ENCODE measurements around the gene ASTN2. TPM values are rescaled to one million over a fixed set of nuclear protein-coding genes. Genes with fewer than 3 reads are reported as not detected.
A peak's percentile ranks its signal among the peaks of the same experiment; 100 is the strongest.
"Not testable (repeated sequence)": the region's sequence is repeated elsewhere in the genome, so short reads cannot be mapped to it uniquely, and the experiment has no call there.

The ASTN2 gene
- total and polyA plus RNA-seq, 2 experiments from 2014 or later, result 7.0 to 24.6 TPM

DNA sequence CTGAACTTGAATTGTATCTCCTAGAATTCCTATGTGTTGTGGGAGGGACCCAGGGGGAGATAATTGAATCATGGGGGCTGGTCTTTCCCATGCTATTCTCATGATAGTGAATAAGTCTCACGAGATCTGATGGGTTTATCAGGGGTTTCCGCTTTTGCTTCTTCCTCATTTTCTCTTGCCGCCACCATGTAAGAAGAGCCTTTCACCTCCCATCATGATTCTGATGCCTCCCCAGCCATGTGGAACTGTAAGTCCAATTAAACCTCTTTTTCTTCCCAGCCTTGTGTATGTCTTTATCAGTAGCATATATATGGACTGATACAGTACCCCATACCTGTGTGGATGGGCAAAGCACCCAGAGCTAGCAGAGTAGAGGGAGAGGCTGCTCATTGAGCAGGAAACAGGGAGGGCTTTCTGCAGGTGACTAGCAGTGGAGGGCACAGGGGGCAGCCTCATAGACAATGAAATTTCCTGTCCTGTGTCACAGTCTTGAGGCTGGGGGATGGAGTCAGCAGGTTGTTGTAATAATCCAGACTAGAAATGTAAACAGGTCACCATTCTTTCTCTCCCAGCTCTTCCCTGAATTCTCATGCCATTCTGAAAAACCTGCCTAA lies 496.9 kb downstream of the ASTN2 start:
- not testable (repeated sequence) for H3K79me2 ChIP-seq (replicated peaks; ENCODE audit: insufficient read depth); H3K27me3 Mint-ChIP-seq (ENCODE audit: insufficient read depth, low read depth, poor library complexity); ATAC-seq; H2AFZ ChIP-seq; H3K27ac ChIP-seq (ENCODE audit: low read depth); H3K36me3 ChIP-seq (ENCODE audit: insufficient read depth); DNase-seq (ENCODE audit: low spot score); H3K9me2 ChIP-seq (ENCODE audit: insufficient read depth); H3K4me3 Mint-ChIP-seq; H3K36me3 Mint-ChIP-seq (ENCODE audit: low read depth); H3K4me3 ChIP-seq; H3K4me2 ChIP-seq; H4K20me1 ChIP-seq (replicated peaks; ENCODE audit: insufficient read depth); H3K27me3 ChIP-seq (ENCODE audit: insufficient read depth); H3K9me3 Mint-ChIP-seq; H3F3A ChIP-seq (replicated peaks; ENCODE audit: low read depth); H3K4me1 ChIP-seq (ENCODE audit: insufficient read depth)
- H3K4me1 Mint-ChIP-seq, result peaks cover 21% of the 10 kb centered on the region
- H3K27ac Mint-ChIP-seq, result peak overlapping the region; percentile 45; the same call in 1 of the 2 replicates

DNA sequence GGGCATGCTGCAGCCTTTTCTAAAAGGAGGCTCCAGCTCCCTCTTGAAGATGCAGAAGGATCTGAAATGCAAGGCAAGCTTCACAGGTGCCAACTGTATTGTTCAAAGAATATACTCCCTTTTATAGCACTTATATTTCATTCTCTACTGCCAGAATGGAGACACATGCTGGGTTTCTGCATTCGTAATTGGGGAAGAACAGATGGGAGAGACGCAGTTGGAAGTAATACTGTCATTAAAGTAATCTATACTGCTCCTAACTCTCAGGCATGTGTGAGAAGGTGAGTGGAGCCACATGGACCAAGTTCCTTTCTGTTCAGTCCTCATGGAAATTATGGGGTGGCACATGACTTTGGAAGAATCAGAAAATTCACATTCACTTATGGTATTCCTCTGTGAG lies 501.3 kb downstream of the ASTN2 start:
- Mint-ChIP-seq H3K9me3 (no peaks in the 10 kb centered on the region; the same call in 2 of the 3 replicates), H3K36me3 (ENCODE audit: low read depth) (no peaks in the 10 kb centered on the region), H3K27me3 (ENCODE audit: insufficient read depth, low read depth, poor library complexity) (peaks cover 7% of the 10 kb centered on the region), H3K27ac (no peak overlapping the region), H3K4me3 (no peak overlapping the region), H3K4me1 (peaks cover 38% of the 10 kb centered on the region)
- no peak overlapping the region for H3K4me3 ChIP-seq
- H3F3A ChIP-seq (replicated peaks; ENCODE audit: low read depth), result no peaks in the 10 kb centered on the region
- H3K27me3 ChIP-seq (ENCODE audit: insufficient read depth), result no peaks in the 10 kb centered on the region
- no peaks in the 10 kb centered on the region for H3K36me3 ChIP-seq (ENCODE audit: insufficient read depth)
- peaks cover 5% of the 10 kb centered on the region; the same call in 1 of the 2 replicates for H3K9me2 ChIP-seq (ENCODE audit: insufficient read depth)
- DNase-seq (ENCODE audit: low spot score) (no peak), ATAC-seq (no peak)
- no peaks in the 10 kb centered on the region for H4K20me1 ChIP-seq (replicated peaks; ENCODE audit: insufficient read depth)
- H3K79me2 ChIP-seq (replicated peaks; ENCODE audit: insufficient read depth), result no peaks in the 10 kb centered on the region
- no peak overlapping the region for H3K27ac ChIP-seq (ENCODE audit: low read depth)
- H2AFZ ChIP-seq, result no peak overlapping the region
- H3K4me1 ChIP-seq (ENCODE audit: insufficient read depth), result peaks cover 14% of the 10 kb centered on the region
- H3K4me2 ChIP-seq, result no peak overlapping the region
- TF ChIP-seq, protein P1, sequence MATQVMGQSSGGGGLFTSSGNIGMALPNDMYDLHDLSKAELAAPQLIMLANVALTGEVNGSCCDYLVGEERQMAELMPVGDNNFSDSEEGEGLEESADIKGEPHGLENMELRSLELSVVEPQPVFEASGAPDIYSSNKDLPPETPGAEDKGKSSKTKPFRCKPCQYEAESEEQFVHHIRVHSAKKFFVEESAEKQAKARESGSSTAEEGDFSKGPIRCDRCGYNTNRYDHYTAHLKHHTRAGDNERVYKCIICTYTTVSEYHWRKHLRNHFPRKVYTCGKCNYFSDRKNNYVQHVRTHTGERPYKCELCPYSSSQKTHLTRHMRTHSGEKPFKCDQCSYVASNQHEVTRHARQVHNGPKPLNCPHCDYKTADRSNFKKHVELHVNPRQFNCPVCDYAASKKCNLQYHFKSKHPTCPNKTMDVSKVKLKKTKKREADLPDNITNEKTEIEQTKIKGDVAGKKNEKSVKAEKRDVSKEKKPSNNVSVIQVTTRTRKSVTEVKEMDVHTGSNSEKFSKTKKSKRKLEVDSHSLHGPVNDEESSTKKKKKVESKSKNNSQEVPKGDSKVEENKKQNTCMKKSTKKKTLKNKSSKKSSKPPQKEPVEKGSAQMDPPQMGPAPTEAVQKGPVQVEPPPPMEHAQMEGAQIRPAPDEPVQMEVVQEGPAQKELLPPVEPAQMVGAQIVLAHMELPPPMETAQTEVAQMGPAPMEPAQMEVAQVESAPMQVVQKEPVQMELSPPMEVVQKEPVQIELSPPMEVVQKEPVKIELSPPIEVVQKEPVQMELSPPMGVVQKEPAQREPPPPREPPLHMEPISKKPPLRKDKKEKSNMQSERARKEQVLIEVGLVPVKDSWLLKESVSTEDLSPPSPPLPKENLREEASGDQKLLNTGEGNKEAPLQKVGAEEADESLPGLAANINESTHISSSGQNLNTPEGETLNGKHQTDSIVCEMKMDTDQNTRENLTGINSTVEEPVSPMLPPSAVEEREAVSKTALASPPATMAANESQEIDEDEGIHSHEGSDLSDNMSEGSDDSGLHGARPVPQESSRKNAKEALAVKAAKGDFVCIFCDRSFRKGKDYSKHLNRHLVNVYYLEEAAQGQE (IDR thresholded peaks at IDR 0.05; ENCODE audit: unreplicated experiment), result no peak
- TF ChIP-seq EZH2phosphoT487 (IDR thresholded peaks at IDR 0.05; ENCODE audit: unreplicated experiment) (no peak), NANOG (IDR thresholded peaks at IDR 0.05; ENCODE audit: borderline replicate concordance) (no peak), STAT1 (IDR thresholded peaks at IDR 0.05; ENCODE audit: unreplicated experiment) (no peak), JUNB (IDR thresholded peaks at IDR 0.05; ENCODE audit: unreplicated experiment) (no peak), ZNF331 (CRISPR knock-in tag; IDR thresholded peaks at IDR 0.05; ENCODE audit: low read depth) (no peak), EZH2 (IDR thresholded peaks at IDR 0.05; ENCODE audit: low read depth, unreplicated experiment) (no peak), CREB1 (CRISPR knock-in tag; IDR thresholded peaks at IDR 0.05; ENCODE audit: low read depth) (no peak), POLR2AphosphoS5 (IDR thresholded peaks at IDR 0.05; ENCODE audit: low read depth) (no peak)
- TF ChIP-seq, protein P2, sequence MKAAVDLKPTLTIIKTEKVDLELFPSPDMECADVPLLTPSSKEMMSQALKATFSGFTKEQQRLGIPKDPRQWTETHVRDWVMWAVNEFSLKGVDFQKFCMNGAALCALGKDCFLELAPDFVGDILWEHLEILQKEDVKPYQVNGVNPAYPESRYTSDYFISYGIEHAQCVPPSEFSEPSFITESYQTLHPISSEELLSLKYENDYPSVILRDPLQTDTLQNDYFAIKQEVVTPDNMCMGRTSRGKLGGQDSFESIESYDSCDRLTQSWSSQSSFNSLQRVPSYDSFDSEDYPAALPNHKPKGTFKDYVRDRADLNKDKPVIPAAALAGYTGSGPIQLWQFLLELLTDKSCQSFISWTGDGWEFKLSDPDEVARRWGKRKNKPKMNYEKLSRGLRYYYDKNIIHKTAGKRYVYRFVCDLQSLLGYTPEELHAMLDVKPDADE (IDR thresholded peaks at IDR 0.05), result no peak

Data from GM23338 (cell line).